ENCODE measurements around the gene FBN3. TPM values are rescaled to one million over a fixed set of nuclear protein-coding genes. Genes with fewer than 3 reads are reported as not detected.

Gene FBN3
- total RNA-seq, 1 experiment from 2014 or later, result 0.10 TPM

DNA sequence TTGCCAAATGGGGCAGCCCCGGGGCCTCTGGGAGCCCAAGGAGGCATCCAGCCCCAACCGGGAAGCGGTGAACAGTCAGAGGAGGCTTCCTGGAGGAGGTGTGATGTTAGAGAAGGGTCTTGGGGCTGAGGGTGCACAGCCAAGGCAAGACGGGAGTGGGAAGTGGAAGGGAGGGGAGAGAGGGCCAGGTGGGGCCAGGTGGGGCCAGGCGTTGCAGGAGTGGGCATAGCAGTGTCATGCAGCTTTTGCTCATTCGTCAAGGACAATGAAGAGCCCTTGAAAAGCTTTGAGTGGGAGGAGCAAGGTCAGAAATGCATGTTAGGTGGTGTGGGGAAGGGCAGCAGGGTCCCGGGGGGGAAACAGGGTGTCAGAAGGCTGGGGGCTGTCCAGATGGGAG lies 1.8 kb downstream of the FBN3 start:
- in situ Hi-C loops (cut with HindIII; ENCODE audit: low pct_unique_long_range_greater_than_20kb, low sequenced_read_pairs) (no loop called here), intact Hi-C loops (cut with micrococcal nuclease; ENCODE audit: unreplicated experiment) (no loop called here)
- DNase-seq (ENCODE audit: low read depth, low spot score), result no peak
- H3K9me3 ChIP-seq (ENCODE audit: control insufficient read depth, insufficient read depth, low read depth, low read length), result no peaks in the 10 kb centered on the region
- no TSS peak for BruUV-seq (replicated peaks)
- no peak overlapping the region for H3K4me3 ChIP-seq (ENCODE audit: low read depth in 2 of 2, low read length in 2 of 2)
- H3K27me3 ChIP-seq (ENCODE audit: control insufficient read depth, insufficient read depth, low read length), result no peaks in the 10 kb centered on the region
- no peak overlapping the region for H3K27ac ChIP-seq (ENCODE audit: low read length)
- no peaks in the 10 kb centered on the region for H3K36me3 ChIP-seq (ENCODE audit: control insufficient read depth, insufficient read depth, low read length)
- ChIA-PET CTCF (no interaction called here), POLR2A (no interaction called here)
- TF ChIP-seq SIN3A (IDR thresholded peaks at IDR 0.05; ENCODE audit: borderline replicate concordance, insufficient read depth, low read depth, low read length), result no peak
- no peak for TF ChIP-seq TCF7L2 (IDR thresholded peaks at IDR 0.05; ENCODE audit: low read depth, low read length)
- TF ChIP-seq, protein P1, sequence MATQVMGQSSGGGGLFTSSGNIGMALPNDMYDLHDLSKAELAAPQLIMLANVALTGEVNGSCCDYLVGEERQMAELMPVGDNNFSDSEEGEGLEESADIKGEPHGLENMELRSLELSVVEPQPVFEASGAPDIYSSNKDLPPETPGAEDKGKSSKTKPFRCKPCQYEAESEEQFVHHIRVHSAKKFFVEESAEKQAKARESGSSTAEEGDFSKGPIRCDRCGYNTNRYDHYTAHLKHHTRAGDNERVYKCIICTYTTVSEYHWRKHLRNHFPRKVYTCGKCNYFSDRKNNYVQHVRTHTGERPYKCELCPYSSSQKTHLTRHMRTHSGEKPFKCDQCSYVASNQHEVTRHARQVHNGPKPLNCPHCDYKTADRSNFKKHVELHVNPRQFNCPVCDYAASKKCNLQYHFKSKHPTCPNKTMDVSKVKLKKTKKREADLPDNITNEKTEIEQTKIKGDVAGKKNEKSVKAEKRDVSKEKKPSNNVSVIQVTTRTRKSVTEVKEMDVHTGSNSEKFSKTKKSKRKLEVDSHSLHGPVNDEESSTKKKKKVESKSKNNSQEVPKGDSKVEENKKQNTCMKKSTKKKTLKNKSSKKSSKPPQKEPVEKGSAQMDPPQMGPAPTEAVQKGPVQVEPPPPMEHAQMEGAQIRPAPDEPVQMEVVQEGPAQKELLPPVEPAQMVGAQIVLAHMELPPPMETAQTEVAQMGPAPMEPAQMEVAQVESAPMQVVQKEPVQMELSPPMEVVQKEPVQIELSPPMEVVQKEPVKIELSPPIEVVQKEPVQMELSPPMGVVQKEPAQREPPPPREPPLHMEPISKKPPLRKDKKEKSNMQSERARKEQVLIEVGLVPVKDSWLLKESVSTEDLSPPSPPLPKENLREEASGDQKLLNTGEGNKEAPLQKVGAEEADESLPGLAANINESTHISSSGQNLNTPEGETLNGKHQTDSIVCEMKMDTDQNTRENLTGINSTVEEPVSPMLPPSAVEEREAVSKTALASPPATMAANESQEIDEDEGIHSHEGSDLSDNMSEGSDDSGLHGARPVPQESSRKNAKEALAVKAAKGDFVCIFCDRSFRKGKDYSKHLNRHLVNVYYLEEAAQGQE (IDR thresholded peaks at IDR 0.05; ENCODE audit: insufficient read depth in 1 of 2, low read depth in 2 of 2, low read length in 1 of 2), result no peak
- TF ChIP-seq, protein P2, sequence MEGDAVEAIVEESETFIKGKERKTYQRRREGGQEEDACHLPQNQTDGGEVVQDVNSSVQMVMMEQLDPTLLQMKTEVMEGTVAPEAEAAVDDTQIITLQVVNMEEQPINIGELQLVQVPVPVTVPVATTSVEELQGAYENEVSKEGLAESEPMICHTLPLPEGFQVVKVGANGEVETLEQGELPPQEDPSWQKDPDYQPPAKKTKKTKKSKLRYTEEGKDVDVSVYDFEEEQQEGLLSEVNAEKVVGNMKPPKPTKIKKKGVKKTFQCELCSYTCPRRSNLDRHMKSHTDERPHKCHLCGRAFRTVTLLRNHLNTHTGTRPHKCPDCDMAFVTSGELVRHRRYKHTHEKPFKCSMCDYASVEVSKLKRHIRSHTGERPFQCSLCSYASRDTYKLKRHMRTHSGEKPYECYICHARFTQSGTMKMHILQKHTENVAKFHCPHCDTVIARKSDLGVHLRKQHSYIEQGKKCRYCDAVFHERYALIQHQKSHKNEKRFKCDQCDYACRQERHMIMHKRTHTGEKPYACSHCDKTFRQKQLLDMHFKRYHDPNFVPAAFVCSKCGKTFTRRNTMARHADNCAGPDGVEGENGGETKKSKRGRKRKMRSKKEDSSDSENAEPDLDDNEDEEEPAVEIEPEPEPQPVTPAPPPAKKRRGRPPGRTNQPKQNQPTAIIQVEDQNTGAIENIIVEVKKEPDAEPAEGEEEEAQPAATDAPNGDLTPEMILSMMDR (IDR thresholded peaks at IDR 0.05), result no peak
- no peak for TF ChIP-seq POLR2AphosphoS5 (IDR thresholded peaks at IDR 0.05; ENCODE audit: low read depth, low read length)
- no peak for ATAC-seq
- no peaks in the 10 kb centered on the region for H3K4me1 ChIP-seq (ENCODE audit: control insufficient read depth, insufficient read depth, low read length)

DNA sequence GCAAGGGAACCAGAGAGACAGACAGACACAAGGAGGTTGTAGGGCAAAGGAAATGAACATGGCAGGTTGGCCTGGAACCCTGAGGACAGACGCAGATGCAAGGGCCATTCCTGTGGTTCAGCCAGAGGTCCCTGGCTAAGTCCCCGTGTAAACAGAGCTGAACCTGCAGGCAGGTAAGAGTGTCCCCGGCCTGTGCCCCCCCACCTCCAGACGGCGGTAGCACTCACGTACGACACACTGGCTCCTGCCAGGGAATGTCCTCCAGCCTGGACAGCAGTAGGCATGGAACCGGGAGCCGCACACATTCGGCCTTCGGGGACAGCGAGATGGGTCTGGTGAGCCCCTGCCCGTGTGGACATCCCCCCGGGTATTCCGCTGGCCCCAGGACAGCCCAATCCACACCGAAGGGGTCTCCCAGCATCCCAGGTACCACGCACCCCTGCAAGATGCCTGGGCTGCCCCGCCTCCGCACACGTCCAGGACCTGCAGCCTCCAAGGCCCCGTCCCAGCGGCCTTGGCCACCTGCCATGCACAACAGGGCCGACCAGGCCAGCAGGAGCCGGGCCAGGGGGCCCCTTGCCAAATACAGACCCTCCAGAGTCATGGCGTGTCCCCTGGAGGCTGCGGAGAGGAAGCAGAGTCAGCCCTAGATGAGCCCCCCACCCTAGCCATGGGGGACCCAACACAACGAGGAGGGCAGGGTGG lies 2.4 kb downstream of the FBN3 start:
- Histone ChIP-seq H3K9me3 (ENCODE audit: control insufficient read depth, insufficient read depth, low read depth, low read length) (no peaks in the 10 kb centered on the region), H3K36me3 (ENCODE audit: control insufficient read depth, insufficient read depth, low read length) (no peaks in the 10 kb centered on the region), H3K4me3 (ENCODE audit: low read depth in 2 of 2, low read length in 2 of 2) (no peak overlapping the region), H3K27ac (ENCODE audit: low read length) (no peak overlapping the region), H3K4me1 (ENCODE audit: control insufficient read depth, insufficient read depth, low read length) (no peaks in the 10 kb centered on the region), H3K27me3 (ENCODE audit: control insufficient read depth, insufficient read depth, low read length) (no peaks in the 10 kb centered on the region)
- in situ Hi-C loops (cut with HindIII; ENCODE audit: low pct_unique_long_range_greater_than_20kb, low sequenced_read_pairs), result no loop called here
- ATAC-seq (no peak), DNase-seq (ENCODE audit: low read depth, low spot score) (no peak)
- ChIA-PET POLR2A (no interaction called here), CTCF (no interaction called here)
- intact Hi-C loops (cut with micrococcal nuclease; ENCODE audit: unreplicated experiment), result no loop called here
- TF ChIP-seq, protein P2 (IDR thresholded peaks at IDR 0.05), result no peak
- TF ChIP-seq SIN3A (IDR thresholded peaks at IDR 0.05; ENCODE audit: borderline replicate concordance, insufficient read depth, low read depth, low read length) (no peak), POLR2AphosphoS5 (IDR thresholded peaks at IDR 0.05; ENCODE audit: low read depth, low read length) (no peak), TCF7L2 (IDR thresholded peaks at IDR 0.05; ENCODE audit: low read depth, low read length) (no peak)
- TF ChIP-seq, protein P1 (IDR thresholded peaks at IDR 0.05; ENCODE audit: insufficient read depth in 1 of 2, low read depth in 2 of 2, low read length in 1 of 2), result no peak
- no TSS peak for BruUV-seq (replicated peaks)

All from Panc1 (cell line).